B cell (primary cell): Measurements from ENCODE around the gene VGLL2. TPM values are rescaled to one million over a fixed set of nuclear protein-coding genes. Genes with fewer than 3 reads are reported as not detected.

Experiments
- ATAC-seq: fragments of 200-7000 bp; cut with Tn5 transposase; one replicate; pipeline ENCODE4 v1.10.0; 2021; ENCODE audit warnings: low read depth, mild to moderate bottlenecking, moderate number of reproducible peaks, moderate library complexity
- CTCF ChIA-PET: fragments of 350-600 bp; sonication (Branson Sonifier 250); formaldehyde crosslinking; loops from one replicate; lab custom pipeline; 2021; ENCODE audit warnings: antibody characterized with exemption, inconsistent platforms; lab: Charles Lee
- POLR2A ChIA-PET: fragments of 350-600 bp; sonication (Branson Sonifier 250); formaldehyde crosslinking; loops from one replicate; lab custom pipeline; 2021; ENCODE audit warnings: antibody characterized with exemption; lab: Charles Lee
- DNase-seq: peaks from one replicate; pipeline ENCODE4 v3.0.0; 2013
- H2AFZ ChIP-seq: 2 replicates; pipeline ENCODE4 v1.6.1; 2012; ENCODE audit warnings: mild to moderate bottlenecking, low read depth, low read length; ENCODE audit not compliant: insufficient read depth, poor library complexity, severe bottlenecking
- H3K27ac ChIP-seq, 2 donors: 1 replicate in 1 of 2; 2 replicates in 1 of 2; pipeline ENCODE4 v1.5.1; 2012 to 2013; ENCODE audit warnings: low read length in 2 of 2, mild to moderate bottlenecking in 2 of 2, moderate library complexity in 1 of 2
- H3K27me3 ChIP-seq, 4 experiments: fragments of 200-600 bp in 1 of 4; sonication (generic) in 1 of 4; replicated peaks in 1 of 4; 1 replicate in 2 of 4; 2 replicates in 2 of 4; pipeline versions ENCODE4 v1.6.1 to v1.7.0; 2013 to 2016; ENCODE audit warnings: low read length in 3 of 4, mild to moderate bottlenecking in 2 of 4, mixed read lengths in 1 of 4, moderate library complexity in 1 of 4; ENCODE audit not compliant: insufficient read depth in 4 of 4, control insufficient read depth in 3 of 4; ENCODE audit errors: control extremely low read depth in 1 of 4
- H3K36me3 ChIP-seq, 2 experiments: replicated peaks in 1 of 2; 1 replicate in 1 of 2; 2 replicates in 1 of 2; pipeline versions ENCODE4 v1.6.1 to v1.7.1; 2013; ENCODE audit warnings: low read length in 1 of 2; ENCODE audit not compliant: insufficient read depth in 2 of 2, control insufficient read depth in 1 of 2; ENCODE audit errors: control extremely low read depth in 1 of 2, extremely low read depth in 1 of 2
- H3K4me1 ChIP-seq, 2 donors: fragments of 200-600 bp in 1 of 2; sonication (generic) in 1 of 2; 1 replicate in 1 of 2; 2 replicates in 1 of 2; pipeline versions ENCODE4 v1.5.1 to v1.6.1; 2013 to 2017; ENCODE audit warnings: low read length in 2 of 2; ENCODE audit not compliant: control insufficient read depth in 2 of 2, insufficient read depth in 2 of 2
- H3K4me2 ChIP-seq: replicated peaks from 2 replicates; pipeline ENCODE3; 2012; ENCODE audit warnings: mild to moderate bottlenecking, low read depth, low read length; ENCODE audit not compliant: poor library complexity, severe bottlenecking
- H3K4me3 ChIP-seq, 5 experiments: fragments of 200-600 bp in 1 of 5; sonication (generic) in 1 of 5; 1 replicate in 3 of 5; 2 replicates in 2 of 5; pipeline versions ENCODE4 v1.5.1 to v1.7.0; 2011 to 2016; ENCODE audit warnings: low read length in 4 of 5, mild to moderate bottlenecking in 4 of 5, low read depth in 2 of 5, control low read depth in 1 of 5, moderate library complexity in 1 of 5; ENCODE audit not compliant: insufficient read depth in 1 of 5; ENCODE audit errors: control extremely low read depth in 1 of 5, extremely low read depth in 1 of 5
- H3K79me2 ChIP-seq: fragments of 200-600 bp; sonication (generic); one replicate; pipeline ENCODE4 v1.6.0; 2016; ENCODE audit warnings: low read length; ENCODE audit not compliant: control insufficient read depth, insufficient read depth
- H3K9ac ChIP-seq: fragments of 200-600 bp; sonication (generic); 2 replicates; pipeline ENCODE4 v1.6.1; 2017; ENCODE audit warnings: mild to moderate bottlenecking, low read length, moderate library complexity
- H3K9me3 ChIP-seq, 3 donors: one replicate each; pipeline versions ENCODE4 v1.6.1 to v1.7.1; 2013; ENCODE audit warnings: low read length in 2 of 3; ENCODE audit not compliant: control insufficient read depth in 2 of 3, insufficient read depth in 1 of 3; ENCODE audit errors: control extremely low read depth in 1 of 3
- H4K20me1 ChIP-seq: 2 replicates; pipeline ENCODE4 v1.6.0; 2012; ENCODE audit warnings: mild to moderate bottlenecking, low read length; ENCODE audit not compliant: insufficient read depth, control insufficient read depth, poor library complexity, severe bottlenecking
- H3K27ac Mint-ChIP-seq: one replicate; pipeline ENCODE4 v1.8.0; 2021; ENCODE audit warnings: mixed read lengths
- H3K27me3 Mint-ChIP-seq: one replicate; pipeline ENCODE4 v1.8.0; 2021; ENCODE audit warnings: mixed read lengths
- H3K4me1 Mint-ChIP-seq: one replicate; pipeline ENCODE4 v1.8.0; 2021; ENCODE audit warnings: mixed read lengths
- H3K4me3 Mint-ChIP-seq: one replicate; pipeline ENCODE4 v1.8.0; 2021; ENCODE audit warnings: mixed read lengths
- H3K9me3 Mint-ChIP-seq: one replicate; pipeline ENCODE4 v1.8.0; 2022; ENCODE audit warnings: mixed read lengths; ENCODE audit not compliant: insufficient read depth
- CTCF ChIP-seq: fragments of 200-600 bp; IDR thresholded peaks from one replicate; pipeline ENCODE4 v1.8.0; 2022; ENCODE audit warnings: antibody characterized with exemption, mild to moderate bottlenecking
- EZH2 ChIP-seq: IDR thresholded peaks from 2 replicates; pipeline ENCODE4 v1.6.1; 2012; ENCODE audit warnings: borderline replicate concordance, low read depth, mild to moderate bottlenecking, moderate library complexity, low read length; ENCODE audit not compliant: insufficient read depth, poor library complexity, severe bottlenecking
- WGBS: methylation state at CpG from one replicate; pipeline ENCODE4 v1.1.5; 2013; ENCODE audit warnings: missing lambda C conversion rate; ENCODE audit not compliant: insufficient coverage; 5-methylcytosine and 5-hydroxymethylcytosine counted together
- intact Hi-C: fragments of 100-400 bp; cut with micrococcal nuclease; formaldehyde crosslinking; loops from one replicate; pipeline ENCODE4 v1.10.0; 2022
- polyA plus RNA-seq: library from polyadenylated mRNA; depleted of rRNA; stranded (reverse); fragments of >200 nt; gene quantifications from 2 replicates; pipeline ENCODE4 v1.2.3, GENCODE V29; 2012
- total RNA-seq, 2 donors: library from RNA; stranded (reverse); fragments of 120-200 nt in 1 of 2; gene quantifications; 1 replicate in 1 of 2; 2 replicates in 1 of 2; pipeline versions ENCODE4 v1.2.3 to v1.2.4, GENCODE V29; 2013 to 2022

VGLL2 gene
- total and polyA plus RNA-seq, 2 donors (not counting 1 experiment from before 2014, with no cell fraction given): not detected

GRCh38 chr6:117266257-117267053 lies 1.1 kb downstream of the VGLL2 start:
- H3K4me2 ChIP-seq: no peak overlapping the region
- POLR2A ChIA-PET: no interaction called here
- ATAC-seq: no peak
- Mint-ChIP-seq H3K27ac (no peak overlapping the region), H3K27me3 (peaks cover 76% of the 10 kb centered on the region), H3K9me3 (no peaks in the 10 kb centered on the region), H3K4me1 (peaks cover 16% of the 10 kb centered on the region), H3K4me3 (no peak overlapping the region)
- no peaks in the 10 kb centered on the region for H3K79me2 ChIP-seq
- peaks cover 0 to 71% (median 51%) of the 10 kb centered on the region in 4 experiments for H3K27me3 ChIP-seq
- no peak overlapping the region for H3K4me3 ChIP-seq
- H3K36me3 ChIP-seq: no peaks in the 10 kb centered on the region
- intact Hi-C loops: no loop called here
- no peak overlapping the region for H3K9ac ChIP-seq
- H2AFZ ChIP-seq: no peak overlapping the region
- peaks cover 0 to 25% (median 0%) of the 10 kb centered on the region in 3 donors for H3K9me3 ChIP-seq
- no peak for DNase-seq
- H3K4me1 ChIP-seq: peaks cover 14 to 18% of the 10 kb centered on the region in 2 donors
- no peaks in the 10 kb centered on the region for H4K20me1 ChIP-seq
- CTCF ChIA-PET: no interaction called here
- 0% methylated on average over 5 of the region's 16 CpGs for WGBS
- TF ChIP-seq CTCF (no peak), EZH2 (no peak)
- no peak overlapping the region for H3K27ac ChIP-seq

- Histone ChIP-seq H3K27ac (no peak overlapping the region), H3K9ac (no peak overlapping the region), H3K4me3 (no peak overlapping the region), H3K4me2 (no peak overlapping the region), H3K79me2 (no peaks in the 10 kb centered on the region), H3K36me3 (no peaks in the 10 kb centered on the region), H3K4me1 (peaks cover 14 to 18% of the 10 kb centered on the region in 2 donors), H3K27me3 (peaks cover 0 to 66% (median 49%) of the 10 kb centered on the region in 4 experiments), H4K20me1 (no peaks in the 10 kb centered on the region), H2AFZ (no peak overlapping the region), H3K9me3 (peaks cover 0 to 25% (median 0%) of the 10 kb centered on the region in 3 donors)
- no peaks in the 10 kb centered on the region for H3K9me3 Mint-ChIP-seq
- 13% methylated on average over 3 of the region's 5 CpGs for WGBS
- intact Hi-C loops: no loop called here
- H3K27me3 Mint-ChIP-seq: peaks cover 76% of the 10 kb centered on the region
- POLR2A ChIA-PET: no interaction called here
- CTCF ChIA-PET: no interaction called here
- ATAC-seq (no peak), DNase-seq (no peak)
- H3K27ac Mint-ChIP-seq: no peak overlapping the region
- H3K4me3 Mint-ChIP-seq: no peak overlapping the region
- H3K4me1 Mint-ChIP-seq: peaks cover 16% of the 10 kb centered on the region
- TF ChIP-seq CTCF: no peak
- TF ChIP-seq EZH2: no peak
Measured at GRCh38 chr6:117267054-117267347, 1.6 kb downstream of the VGLL2 start.
